Activated naive CD4-positive, alpha-beta T cell treated with anti-CD3 and anti-CD28 coated beads for 36 hours (primary cell): ENCODE results near the gene ZNF18. TPM values are rescaled to one million over a fixed set of nuclear protein-coding genes. Genes with fewer than 3 reads are reported as not detected.
"Not testable (repeated sequence)": the region's sequence is repeated elsewhere in the genome, so short reads cannot be mapped to it uniquely, and the experiment has no call there.

Experiments
- CTCF ChIA-PET: fragments of 350-600 bp; sonication (Branson Sonifier 250); formaldehyde crosslinking; loops from one replicate; lab custom pipeline; 2021; ENCODE audit warnings: antibody characterized with exemption; lab: Charles Lee
- DNase-seq: peaks from one replicate; pipeline ENCODE4 v3.0.0-alpha.2; 2020
- H3K27ac Mint-ChIP-seq: one replicate; pipeline ENCODE4 v1.8.0; 2021; ENCODE audit warnings: mild to moderate bottlenecking, mixed read lengths
- H3K27me3 Mint-ChIP-seq: one replicate; pipeline ENCODE4 v1.8.0; 2021; ENCODE audit warnings: low read depth, mixed read lengths
- H3K36me3 Mint-ChIP-seq: one replicate; pipeline ENCODE4 v1.8.0; 2021; ENCODE audit warnings: low read depth, mixed read lengths
- H3K4me1 Mint-ChIP-seq: one replicate; pipeline ENCODE4 v1.8.0; 2021; ENCODE audit warnings: low read depth, mixed read lengths
- H3K4me3 Mint-ChIP-seq: one replicate; pipeline ENCODE4 v1.8.0; 2021; ENCODE audit warnings: mild to moderate bottlenecking, moderate library complexity, mixed read lengths
- H3K9me3 Mint-ChIP-seq: one replicate; pipeline ENCODE4 v1.8.0; 2021; ENCODE audit warnings: mixed read lengths
- intact Hi-C: fragments of 100-400 bp; cut with micrococcal nuclease; formaldehyde crosslinking; loops from one replicate; pipeline ENCODE4 v1.15.1; 2023
- total RNA-seq, 2 experiments: library from RNA; stranded (reverse); gene quantifications; one replicate each; pipeline ENCODE4 v1.2.3, GENCODE V29; 2021

ZNF18 gene
- total RNA-seq, 2 experiments from 2014 or later, result 8.1 to 8.2 TPM

- Mint-ChIP-seq H3K27ac (no peak overlapping the region), H3K27me3 (no peaks in the 10 kb centered on the region), H3K4me3 (no peak overlapping the region), H3K36me3 (peaks cover 64% of the 10 kb centered on the region), H3K9me3 (peaks cover 2% of the 10 kb centered on the region), H3K4me1 (no peaks in the 10 kb centered on the region)
- DNase-seq, result no peak
- intact Hi-C loops, result no loop called here
- CTCF ChIA-PET, result interaction anchor here (0.6 to 0.7 kb wide), 2 partner anchors 18 to 82 kb away, joined by 3 read pairs; no protein-coding TSS in a partner anchor
These were observed 16.5 kb downstream of the ZNF18 start for GRCh38 chr17:11980813-11981212.

DNA sequence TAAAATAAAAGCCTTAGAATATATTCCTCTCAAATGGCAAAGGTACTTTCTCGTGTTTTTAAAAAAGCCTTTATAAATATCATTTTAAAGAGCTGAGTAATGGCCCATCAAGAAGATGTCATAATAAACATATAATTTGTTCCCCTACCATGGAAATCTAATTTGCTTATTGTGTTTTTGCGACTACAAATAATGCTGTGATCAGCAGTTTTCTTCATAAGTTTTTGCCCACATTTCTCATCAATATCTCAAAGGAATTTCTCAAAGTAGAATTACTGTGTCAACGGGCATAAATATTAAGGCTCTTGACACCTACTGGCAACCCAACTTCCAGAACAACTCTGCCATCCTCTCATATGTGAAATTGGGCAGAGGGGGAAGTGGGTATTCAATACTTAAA is 17.5 kb downstream of the ZNF18 start:
- Mint-ChIP-seq H3K36me3 (peaks cover 71% of the 10 kb centered on the region), H3K4me1 (no peaks in the 10 kb centered on the region), H3K4me3 (no peak overlapping the region), H3K9me3 (peaks cover 2% of the 10 kb centered on the region), H3K27ac (no peak overlapping the region), H3K27me3 (no peaks in the 10 kb centered on the region)
- DNase-seq, result no peak
- intact Hi-C loops, result no loop called here
- CTCF ChIA-PET, result no interaction called here

DNA sequence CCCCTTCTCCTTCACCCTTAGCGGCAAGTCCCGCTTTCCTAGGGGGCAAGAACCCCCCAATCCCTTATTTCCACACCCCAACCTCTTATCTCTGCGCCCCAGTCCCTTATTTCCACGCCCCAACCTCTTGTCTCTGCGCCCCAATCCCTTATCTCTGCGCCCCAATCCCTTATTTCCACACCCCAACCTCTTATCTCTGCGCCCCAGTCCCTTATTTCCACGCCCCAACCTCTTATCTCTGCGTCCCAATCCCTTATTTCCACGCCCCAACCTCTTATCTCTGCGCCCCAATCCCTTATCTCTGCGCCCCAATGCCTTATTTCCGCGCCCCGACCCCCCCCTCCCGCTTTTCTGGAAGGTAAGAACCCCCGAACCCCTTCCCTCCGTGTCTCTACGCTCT is 24.5 kb downstream of the ZNF18 start:
- H3K27me3 Mint-ChIP-seq, H3K27ac Mint-ChIP-seq, H3K4me3 Mint-ChIP-seq, DNase-seq, CTCF ChIA-PET, H3K4me1 Mint-ChIP-seq, intact Hi-C loops: not testable (repeated sequence)
- peaks cover 34% of the 10 kb centered on the region for H3K9me3 Mint-ChIP-seq
- peaks cover 70% of the 10 kb centered on the region for H3K36me3 Mint-ChIP-seq

GRCh38 chr17:11969565-11969964 is 27.7 kb downstream of the ZNF18 start:
- peaks cover 58% of the 10 kb centered on the region for H3K36me3 Mint-ChIP-seq
- no peaks in the 10 kb centered on the region for H3K27me3 Mint-ChIP-seq
- H3K4me1 Mint-ChIP-seq, result no peaks in the 10 kb centered on the region
- intact Hi-C loops, result no loop called here
- DNase-seq, result no peak
- CTCF ChIA-PET, result no interaction called here
- H3K27ac Mint-ChIP-seq, result no peak overlapping the region
- no peak overlapping the region for H3K4me3 Mint-ChIP-seq
- peaks cover 51% of the 10 kb centered on the region for H3K9me3 Mint-ChIP-seq

DNA sequence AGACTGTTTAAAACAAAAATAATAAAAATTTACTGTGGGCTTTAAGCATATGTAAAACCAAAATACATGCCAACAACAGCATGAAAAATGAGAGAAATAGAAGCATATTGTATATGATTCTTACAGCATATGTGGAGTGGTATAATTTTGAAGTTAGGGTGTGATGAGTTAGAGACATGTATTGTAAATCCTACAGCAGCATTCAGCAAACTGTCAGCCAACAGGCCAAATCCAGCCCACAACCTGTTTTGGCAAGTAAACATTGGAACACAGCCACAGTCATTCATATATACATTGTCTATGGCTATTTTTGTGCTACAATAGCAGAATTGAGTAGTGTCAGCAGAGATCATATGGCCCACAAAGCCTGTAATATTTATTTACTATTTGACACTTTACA is 42.3 kb downstream of the ZNF18 start:
- DNase-seq, result no peak
- no peak overlapping the region for H3K27ac Mint-ChIP-seq
- intact Hi-C loops, result no loop called here
- H3K27me3 Mint-ChIP-seq, result no peaks in the 10 kb centered on the region
- peaks cover 37% of the 10 kb centered on the region for H3K9me3 Mint-ChIP-seq
- H3K4me1 Mint-ChIP-seq, result no peaks in the 10 kb centered on the region
- H3K36me3 Mint-ChIP-seq, result peaks cover 30% of the 10 kb centered on the region
- no peak overlapping the region for H3K4me3 Mint-ChIP-seq
- CTCF ChIA-PET, result no interaction called here

GRCh38 chr17:11953924-11954323 is 43.4 kb downstream of the ZNF18 start:
- Mint-ChIP-seq H3K4me1 (no peaks in the 10 kb centered on the region), H3K27me3 (no peaks in the 10 kb centered on the region), H3K36me3 (peaks cover 28% of the 10 kb centered on the region), H3K27ac (no peak overlapping the region), H3K4me3 (no peak overlapping the region), H3K9me3 (peaks cover 34% of the 10 kb centered on the region)
- CTCF ChIA-PET, result no interaction called here
- intact Hi-C loops, result no loop called here
- DNase-seq, result no peak

- peaks cover 18% of the 10 kb centered on the region for H3K36me3 Mint-ChIP-seq
- intact Hi-C loops, result no loop called here
These were observed 44.7 kb downstream of the ZNF18 start for GRCh38 chr17:11952610-11953009.

GRCh38 chr17:11950771-11951519 is 46.3 kb downstream of the ZNF18 start:
- H3K9me3 Mint-ChIP-seq, result peaks cover 19% of the 10 kb centered on the region
- CTCF ChIA-PET, result no interaction called here
- intact Hi-C loops, result no loop called here
- H3K27me3 Mint-ChIP-seq, result no peaks in the 10 kb centered on the region
- no peak for DNase-seq
- no peak overlapping the region for H3K27ac Mint-ChIP-seq
- H3K4me1 Mint-ChIP-seq, result no peaks in the 10 kb centered on the region
- peaks cover 9% of the 10 kb centered on the region for H3K36me3 Mint-ChIP-seq
- H3K4me3 Mint-ChIP-seq, result no peak overlapping the region

More at GRCh38 chr17:11952610-11953009, 44.7 kb downstream of the ZNF18 start:
- H3K9me3 Mint-ChIP-seq, result peaks cover 28% of the 10 kb centered on the region
- no peak overlapping the region for H3K27ac Mint-ChIP-seq
- CTCF ChIA-PET, result no interaction called here
- H3K27me3 Mint-ChIP-seq, result no peaks in the 10 kb centered on the region
- no peak overlapping the region for H3K4me3 Mint-ChIP-seq
- no peak for DNase-seq
- no peaks in the 10 kb centered on the region for H3K4me1 Mint-ChIP-seq

GRCh38 chr17:11949571-11949970 is 47.7 kb downstream of the ZNF18 start:
- H3K4me1 Mint-ChIP-seq, H3K27me3 Mint-ChIP-seq, intact Hi-C loops, H3K27ac Mint-ChIP-seq, H3K36me3 Mint-ChIP-seq, DNase-seq, CTCF ChIA-PET, H3K4me3 Mint-ChIP-seq: not testable (repeated sequence)
- H3K9me3 Mint-ChIP-seq, result peaks cover 10% of the 10 kb centered on the region

GRCh38 chr17:11948789-11949188 is 48.5 kb downstream of the ZNF18 start:
- no peak for DNase-seq
- CTCF ChIA-PET, result interaction anchor here (0.7 kb wide), 1 partner anchor 189 kb away, joined by 3 read pairs; no protein-coding TSS in a partner anchor
- Mint-ChIP-seq H3K27me3 (no peaks in the 10 kb centered on the region), H3K4me1 (no peaks in the 10 kb centered on the region), H3K9me3 (peaks cover 6% of the 10 kb centered on the region), H3K36me3 (peaks cover 3% of the 10 kb centered on the region), H3K4me3 (no peak overlapping the region), H3K27ac (no peak overlapping the region)
- intact Hi-C loops, result no loop called here

GRCh38 chr17:11944587-11944986 is 52.7 kb downstream of the ZNF18 start:
- Mint-ChIP-seq H3K9me3 (no peaks in the 10 kb centered on the region), H3K27ac (no peak overlapping the region), H3K27me3 (no peaks in the 10 kb centered on the region), H3K4me3 (no peak overlapping the region), H3K36me3 (peaks cover 2% of the 10 kb centered on the region), H3K4me1 (no peaks in the 10 kb centered on the region)
- CTCF ChIA-PET, result no interaction called here
- no peak for DNase-seq
- intact Hi-C loops, result no loop called here

DNA sequence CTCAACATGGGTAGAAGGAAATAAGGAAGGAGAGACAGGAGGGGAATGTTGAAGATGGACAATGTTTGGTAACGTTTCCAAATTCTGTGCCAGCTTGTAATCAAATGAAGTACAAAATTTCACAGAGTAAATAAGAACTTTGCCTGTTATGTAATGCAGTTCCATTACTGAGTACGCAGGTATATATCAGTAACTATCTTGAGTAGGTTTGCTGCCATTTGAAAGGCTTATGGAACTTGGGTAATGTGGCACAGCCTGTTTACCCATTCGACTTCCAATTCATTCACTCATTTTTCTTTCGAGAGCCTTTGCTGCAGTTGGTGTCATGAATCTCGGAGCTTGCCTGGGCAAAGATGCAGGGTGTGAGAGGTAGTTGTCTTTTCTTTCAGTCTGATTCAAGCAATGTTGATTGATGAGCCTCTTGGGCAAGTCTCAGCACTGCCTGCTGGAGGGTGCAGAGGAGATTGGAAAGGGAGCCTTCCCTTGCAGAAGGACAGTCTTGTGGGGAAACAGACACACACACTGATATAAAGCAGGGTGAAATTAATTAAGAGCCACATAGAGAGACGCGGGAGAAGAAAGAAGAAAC is 53.4 kb downstream of the ZNF18 start:
- no peak for DNase-seq
- no peak overlapping the region for H3K4me3 Mint-ChIP-seq
- H3K9me3 Mint-ChIP-seq, result no peaks in the 10 kb centered on the region
- no peaks in the 10 kb centered on the region for H3K27me3 Mint-ChIP-seq
- H3K36me3 Mint-ChIP-seq, result peaks cover 2% of the 10 kb centered on the region
- intact Hi-C loops, result no loop called here
- no peak overlapping the region for H3K27ac Mint-ChIP-seq
- CTCF ChIA-PET, result no interaction called here
- H3K4me1 Mint-ChIP-seq, result no peaks in the 10 kb centered on the region

- intact Hi-C loops, H3K9me3 Mint-ChIP-seq, H3K4me3 Mint-ChIP-seq, DNase-seq, H3K4me1 Mint-ChIP-seq, H3K36me3 Mint-ChIP-seq, CTCF ChIA-PET, H3K27ac Mint-ChIP-seq, H3K27me3 Mint-ChIP-seq: not testable (repeated sequence)
These were observed 54.2 kb downstream of the ZNF18 start for GRCh38 chr17:11943086-11943485.
